NCI-H69 (cell line): Measurements from ENCODE around the gene TSC2.
"Not testable (repeated sequence)": the region's sequence is repeated elsewhere in the genome, so short reads cannot be mapped to it uniquely, and the experiment has no call there.

Source experiments
- DNase-seq: peaks from one replicate; lab custom pipeline; 2025; lab: John Stamatoyannopoulos, UW

Gene TSC2

GRCh38 chr16:2105291-2105690 lies 57.5 kb downstream of the TSC2 start:
- DNase-seq, result not testable (repeated sequence)

DNA sequence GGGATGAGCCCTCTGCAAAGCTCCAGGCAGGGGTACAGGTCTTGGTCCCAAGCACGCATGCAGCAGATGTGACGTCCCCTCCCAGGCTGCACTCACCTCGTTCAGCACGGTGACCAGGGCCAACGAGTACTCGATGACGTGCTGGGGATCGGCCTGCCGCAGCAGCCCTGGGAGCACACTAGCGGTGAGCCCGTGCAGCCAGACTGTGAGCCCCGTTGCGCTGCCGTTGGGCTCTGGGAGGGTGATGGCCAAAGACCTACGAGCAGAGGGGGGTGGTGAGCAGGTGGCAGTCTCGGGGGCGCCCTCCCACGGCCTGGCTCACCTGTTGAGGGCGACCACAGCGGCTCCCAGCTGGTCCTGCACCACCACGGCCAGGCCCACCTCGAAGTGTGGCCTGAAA lies 58.0 kb downstream of the TSC2 start:
- DNase-seq, result not testable (repeated sequence)

DNA sequence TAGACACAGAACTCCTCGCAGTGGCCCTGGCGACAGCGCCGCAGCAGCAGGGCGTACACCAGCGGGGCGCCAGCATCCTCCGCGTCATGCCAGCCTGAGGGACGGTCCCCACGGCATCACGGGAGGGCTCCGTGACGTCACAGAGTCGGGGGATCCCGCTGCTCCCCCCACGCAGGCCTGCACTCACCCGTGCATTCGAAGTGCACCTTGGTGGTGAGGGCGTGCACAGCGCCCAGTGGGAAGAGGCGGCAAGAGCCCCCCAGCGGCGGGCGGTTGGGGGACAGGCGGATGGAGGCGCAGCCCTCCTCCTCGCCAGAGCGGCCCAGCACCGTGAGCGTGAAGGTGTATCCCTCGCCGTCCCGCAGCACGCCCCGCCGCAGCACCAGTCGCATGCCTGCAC lies 58.4 kb downstream of the TSC2 start:
- not testable (repeated sequence) for DNase-seq

DNA sequence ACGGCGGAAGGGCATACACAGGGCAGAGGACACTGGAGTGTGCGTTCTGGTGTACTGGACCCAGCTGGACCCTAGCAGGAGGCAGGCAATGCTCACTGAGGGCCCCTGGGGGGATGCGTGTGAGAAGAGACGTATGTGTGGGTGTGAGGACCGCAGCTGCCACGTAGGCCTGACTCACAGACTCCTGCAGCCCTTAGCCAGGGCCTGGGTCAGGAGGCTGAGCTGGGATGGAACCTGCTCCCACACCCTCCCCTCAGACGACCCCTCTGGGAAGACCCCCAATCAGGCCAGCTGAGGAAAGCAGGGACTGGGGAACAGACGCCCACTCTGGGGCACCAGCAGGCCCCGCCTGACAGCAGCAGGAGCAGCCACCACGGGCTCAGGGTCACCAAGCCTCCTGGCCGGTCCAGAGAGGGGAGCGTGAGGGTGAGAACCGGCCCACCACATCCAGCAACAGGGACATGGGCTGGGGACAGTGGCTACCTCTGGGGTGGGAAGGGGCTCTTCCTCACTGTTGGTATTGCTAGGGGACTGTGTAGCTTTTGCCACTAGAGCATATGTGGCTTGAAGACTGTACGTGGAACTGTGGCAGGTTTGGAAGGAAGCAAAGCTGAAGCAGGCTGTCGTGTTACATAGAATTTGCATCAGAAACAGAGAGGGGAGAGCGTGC lies 59.5 kb downstream of the TSC2 start:
- not testable (repeated sequence) for DNase-seq

GRCh38 chr16:2107791-2108125 lies 60.0 kb downstream of the TSC2 start:
- DNase-seq, result not testable (repeated sequence)

DNA sequence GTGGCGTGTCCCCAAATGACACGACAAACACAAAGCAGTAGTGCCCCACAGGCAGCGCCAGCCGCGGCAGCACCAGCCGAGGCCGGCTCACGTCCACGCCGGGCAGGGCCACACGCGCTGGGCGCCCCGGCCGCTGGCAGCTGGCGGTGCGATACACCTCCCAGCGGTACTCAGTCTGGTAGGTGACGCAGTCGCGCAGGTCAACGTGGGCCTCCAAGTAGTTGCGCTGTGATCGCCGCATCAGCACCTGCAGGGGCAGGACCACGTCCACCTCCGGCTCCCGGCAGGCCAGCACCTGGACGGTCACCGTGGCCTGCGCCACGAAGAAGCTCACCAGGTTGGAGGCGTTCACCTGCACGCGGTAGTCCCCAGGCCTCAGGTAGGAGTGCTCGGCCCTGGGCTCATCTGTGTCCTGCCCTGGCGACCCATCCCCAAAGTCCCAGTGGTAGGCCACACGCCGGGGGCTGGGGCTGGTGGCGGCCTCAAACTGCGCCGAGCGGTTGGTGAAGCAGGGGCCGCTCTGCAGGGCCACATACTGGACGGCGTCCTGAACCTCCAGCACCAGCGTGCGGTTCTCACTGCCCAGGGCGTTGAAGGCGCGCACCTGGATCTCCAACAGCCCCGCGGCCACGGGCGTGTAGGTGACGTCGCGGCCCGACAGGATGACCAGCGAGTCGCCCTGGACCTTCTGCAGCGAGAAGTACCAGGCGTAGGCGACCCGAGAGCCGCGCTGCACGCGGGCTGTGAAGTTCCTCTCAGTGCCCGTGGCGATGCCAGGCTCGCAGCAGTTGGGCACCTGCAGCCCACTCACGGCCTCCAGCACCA lies 60.9 kb downstream of the TSC2 start:
- DNase-seq, result not testable (repeated sequence)

DNA sequence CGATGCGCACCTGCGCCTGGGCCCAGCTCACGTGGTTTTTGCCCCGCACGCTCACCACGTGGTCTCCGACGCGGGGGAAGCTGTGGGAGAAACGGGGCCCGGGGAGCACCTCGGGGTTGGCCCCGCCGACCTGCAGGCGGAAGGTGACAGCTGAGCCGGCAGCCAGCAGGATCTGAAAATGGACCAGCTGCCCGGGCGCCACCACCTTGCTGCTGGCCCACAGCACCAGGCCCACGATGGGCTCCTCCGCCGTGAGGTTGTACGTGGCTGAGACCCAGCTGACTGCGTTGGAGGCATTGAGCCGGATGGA lies 61.4 kb downstream of the TSC2 start:
- DNase-seq, result not testable (repeated sequence)

- DNase-seq, result not testable (repeated sequence)
Measured at GRCh38 chr16:2109872-2110271, 62.1 kb downstream of the TSC2 start.

DNA sequence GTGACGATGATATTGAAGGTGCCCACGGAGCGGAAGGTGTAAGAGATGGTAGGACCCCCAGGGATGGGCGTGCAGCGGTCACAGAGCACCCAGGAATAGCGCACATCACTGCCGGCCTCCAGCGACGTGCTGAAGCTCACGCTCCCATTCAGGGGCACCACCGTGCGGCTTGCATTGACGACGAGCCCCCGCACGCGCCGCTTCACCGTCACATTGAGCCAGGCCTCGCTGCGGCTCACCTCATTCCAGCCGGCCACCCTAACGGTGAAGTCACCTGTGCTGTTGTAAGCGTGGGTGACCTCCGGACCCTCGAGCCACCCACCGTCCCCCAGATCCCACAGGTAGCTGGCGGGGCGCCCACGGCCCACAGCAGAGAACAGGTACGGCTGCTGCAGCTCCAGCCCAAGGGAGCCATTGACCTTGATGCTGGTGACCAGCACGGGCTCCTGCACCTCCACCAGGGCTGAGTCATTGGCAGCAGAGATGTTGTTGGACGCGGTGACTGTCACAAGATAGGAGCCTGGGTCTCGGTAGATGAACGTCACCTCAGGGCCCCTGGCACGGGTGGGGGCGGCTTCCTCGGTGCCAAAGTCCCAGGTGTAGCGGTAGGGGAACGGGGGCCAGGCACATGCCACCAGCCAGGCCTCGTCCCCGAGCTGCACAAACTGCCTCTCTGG lies 62.7 kb downstream of the TSC2 start:
- DNase-seq, result not testable (repeated sequence)

GRCh38 chr16:2111009-2111353 lies 63.2 kb downstream of the TSC2 start:
- not testable (repeated sequence) for DNase-seq

DNA sequence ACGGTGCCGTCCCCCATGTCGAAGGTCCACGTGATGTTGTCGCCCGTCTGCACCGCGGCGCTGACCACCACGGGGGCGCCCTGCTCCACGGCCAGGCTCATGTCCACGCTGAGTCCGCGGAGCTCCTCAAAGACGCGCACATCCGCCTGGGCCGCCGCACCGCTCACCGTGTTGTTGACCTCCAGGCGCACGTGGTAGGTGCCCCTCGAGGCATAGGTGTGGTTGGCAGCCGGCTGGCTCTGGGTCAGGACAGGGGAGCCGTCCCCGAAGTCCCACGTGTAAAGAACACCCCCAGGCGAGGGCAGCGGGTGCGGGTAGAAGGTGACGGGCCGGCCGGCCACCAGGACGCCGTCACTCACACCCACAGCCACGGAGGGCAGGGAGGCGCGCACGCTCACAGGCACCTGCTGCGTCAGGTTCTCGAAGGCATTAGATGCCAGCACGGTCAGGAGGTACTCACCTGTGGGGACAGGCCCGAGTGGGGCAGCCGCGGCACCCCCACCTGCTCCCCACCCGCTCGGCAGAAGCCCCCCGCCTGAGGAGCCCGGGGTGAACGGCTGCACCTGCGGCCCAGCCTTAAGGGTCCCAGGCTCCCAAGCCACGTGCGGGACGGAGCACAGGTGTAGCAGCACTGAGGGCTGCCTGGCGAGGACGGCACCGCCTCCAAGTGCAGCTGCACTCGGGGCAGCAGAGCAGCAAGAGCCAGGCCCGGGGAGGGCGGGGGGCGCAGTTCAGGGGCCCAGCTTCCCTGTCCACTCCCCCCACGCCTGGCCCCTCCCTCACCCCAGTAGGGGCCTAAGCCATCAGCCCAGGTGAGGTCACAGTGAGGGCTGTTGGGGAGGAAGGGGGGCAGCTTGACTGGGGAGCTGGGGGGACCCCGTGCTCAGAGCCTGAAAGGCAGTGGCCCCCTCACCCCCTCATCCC lies 63.9 kb downstream of the TSC2 start:
- DNase-seq, result not testable (repeated sequence)

DNA sequence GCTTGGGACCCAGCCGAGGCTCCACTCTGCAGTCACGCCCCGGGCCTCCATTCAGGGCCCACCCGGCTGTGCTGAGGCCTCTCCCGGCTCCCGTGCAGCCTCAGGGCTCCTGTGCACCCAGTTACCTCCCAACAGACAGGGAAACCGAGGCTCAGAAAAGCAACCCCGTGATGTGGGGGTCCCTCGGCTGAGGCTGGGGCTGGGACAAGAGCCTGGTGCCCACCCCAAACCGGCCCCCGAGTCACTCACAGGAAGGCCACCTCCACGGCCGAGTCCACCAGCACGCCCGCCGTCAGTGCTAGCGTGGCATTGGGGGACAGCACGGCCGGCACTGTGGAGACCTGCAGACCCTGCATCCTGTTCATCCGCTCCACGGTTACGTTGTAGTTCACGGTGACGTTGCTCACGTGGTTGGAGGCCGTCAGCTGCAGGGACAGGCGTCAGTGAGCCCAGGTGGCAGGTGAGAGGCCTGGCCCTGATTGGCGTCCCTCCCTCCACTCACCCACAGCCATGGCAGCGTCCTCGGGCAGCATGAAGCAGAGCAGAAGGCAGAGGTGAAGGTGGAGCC lies 64.8 kb downstream of the TSC2 start:
- DNase-seq, result not testable (repeated sequence)

DNA sequence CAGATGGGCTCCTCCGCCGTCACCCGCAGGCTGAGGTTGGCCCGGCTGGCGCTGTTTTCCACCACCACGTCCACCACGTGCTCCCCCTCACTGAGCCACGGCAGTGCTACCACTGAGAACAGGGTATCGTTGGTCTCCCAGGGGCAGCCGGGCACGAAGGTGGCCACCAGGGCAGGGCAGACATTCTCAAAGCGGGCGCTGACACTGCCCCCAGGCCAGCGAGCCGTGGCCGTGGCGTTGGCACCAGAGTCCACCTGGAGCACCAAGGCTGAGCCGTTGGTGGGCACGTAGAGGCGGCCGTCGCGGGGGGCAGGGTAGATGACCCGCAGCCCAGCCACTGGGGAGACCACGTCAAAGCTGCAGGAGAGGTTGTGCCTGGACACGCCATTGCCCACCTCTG lies 66.4 kb downstream of the TSC2 start:
- not testable (repeated sequence) for DNase-seq

- not testable (repeated sequence) for DNase-seq
Measured at GRCh38 chr16:2114885-2115590, 67.3 kb downstream of the TSC2 start.

- DNase-seq, result no peak
Measured at GRCh38 chr16:2115591-2115973, 67.8 kb downstream of the TSC2 start.

- not testable (repeated sequence) for DNase-seq
Measured at GRCh38 chr16:2116428-2116827, 68.6 kb downstream of the TSC2 start.

- not testable (repeated sequence) for DNase-seq
Measured at GRCh38 chr16:2117341-2117740, 69.6 kb downstream of the TSC2 start.

- DNase-seq, result not testable (repeated sequence)
Measured at GRCh38 chr16:2117960-2118722, 70.4 kb downstream of the TSC2 start.

GRCh38 chr16:2121325-2121724 lies 73.5 kb downstream of the TSC2 start:
- not testable (repeated sequence) for DNase-seq

DNA sequence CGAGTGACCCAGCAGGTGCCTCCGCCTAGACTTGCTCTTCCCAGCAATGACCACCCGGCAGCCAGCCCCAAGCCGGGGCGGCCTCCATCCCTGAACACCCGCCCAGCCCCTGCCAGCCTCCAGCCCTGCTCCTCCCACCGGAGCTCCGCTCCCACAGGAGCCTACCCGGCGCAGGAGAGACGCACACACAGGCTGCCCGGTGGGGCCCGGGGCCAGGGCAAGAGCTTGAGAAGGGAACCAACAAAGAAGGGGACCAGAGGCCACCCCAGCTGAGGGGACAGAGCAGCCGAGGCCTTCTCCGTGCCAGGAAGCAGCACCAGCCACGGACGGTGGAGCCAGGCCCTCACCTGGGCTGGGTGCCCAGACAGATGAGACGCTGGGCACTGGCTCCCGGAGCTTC lies 74.1 kb downstream of the TSC2 start:
- no peak for DNase-seq
